HG03196 (cell line): Measurements from ENCODE around the gene OR6J1.
"Not testable (repeated sequence)": the region's sequence is repeated elsewhere in the genome, so short reads cannot be mapped to it uniquely, and the experiment has no call there.

Experiments
- ATAC-seq: cut with Tn5 transposase; IDR thresholded peaks from one replicate; pipeline ENCODE4 v1.9.1; 2021; ENCODE audit not compliant: unreplicated experiment

Gene OR6J1

GRCh38 chr14:22651586-22651985, 7.4 kb upstream of the OR6J1 start:
- no peak for ATAC-seq

DNA sequence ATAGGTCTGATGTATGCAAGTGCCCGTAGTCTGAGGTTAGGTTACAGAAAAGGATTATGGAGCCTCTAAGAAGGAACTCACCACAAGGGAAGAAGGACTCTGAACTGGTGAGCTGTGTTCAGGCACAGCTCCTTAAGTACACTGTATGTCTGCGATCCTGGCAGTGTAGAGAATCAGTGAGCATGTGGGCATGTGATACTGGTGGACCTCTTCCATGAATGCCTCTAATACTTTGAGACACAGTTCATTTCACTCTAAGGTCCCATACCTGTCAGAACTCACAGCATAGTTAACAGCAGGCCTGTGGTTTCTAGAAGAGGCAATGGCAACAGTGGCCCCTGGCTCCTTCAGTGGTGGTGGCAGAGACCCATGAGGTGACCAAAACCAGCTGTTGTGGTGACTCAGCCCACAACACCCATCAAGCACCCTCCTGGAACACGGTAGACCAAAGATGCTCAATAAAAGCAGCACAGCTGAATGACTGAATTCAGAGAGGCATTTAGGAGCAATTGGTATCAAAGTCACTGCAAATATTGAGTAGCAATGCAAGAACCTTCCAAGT, 6.9 kb upstream of the OR6J1 start:
- no peak for ATAC-seq

DNA sequence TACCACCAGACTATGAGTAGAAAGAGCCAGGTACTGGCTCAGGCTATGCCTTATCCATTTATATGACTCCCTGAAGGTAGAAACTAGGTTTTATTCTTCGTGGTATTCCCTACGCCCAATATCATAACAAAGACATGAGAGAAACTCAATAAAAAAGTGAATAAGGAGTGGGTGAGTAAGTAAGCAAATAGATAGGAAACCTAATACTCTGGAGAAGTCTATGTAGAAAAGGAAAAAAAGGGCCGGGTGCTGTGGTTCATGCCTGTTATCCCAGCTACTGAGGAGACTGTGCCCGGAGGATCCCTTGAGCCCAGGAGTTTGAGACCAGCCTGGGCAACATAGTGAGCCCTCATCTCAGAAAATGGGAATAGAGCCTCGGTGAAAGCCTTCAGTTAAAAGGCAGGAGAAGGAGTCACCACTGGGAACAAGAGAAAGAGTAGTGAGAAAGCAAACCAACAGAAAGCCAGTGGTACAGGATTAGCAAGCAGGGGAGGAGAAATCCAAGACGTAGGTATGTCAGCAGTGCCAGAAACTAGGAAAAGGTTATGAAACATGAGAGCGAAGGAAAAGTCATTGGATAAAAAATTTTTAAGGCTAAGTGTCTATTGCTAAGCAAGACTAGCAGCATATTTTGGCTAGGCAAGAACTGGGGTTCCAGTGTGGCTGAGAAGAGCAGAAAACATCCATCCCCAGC, 6.0 kb upstream of the OR6J1 start:
- ATAC-seq = no peak

- no peak for ATAC-seq
Observed at GRCh38 chr14:22648506-22648905, 4.4 kb upstream of the OR6J1 start.

- no peak for ATAC-seq
Observed at GRCh38 chr14:22646570-22647254, 2.6 kb upstream of the OR6J1 start.

DNA sequence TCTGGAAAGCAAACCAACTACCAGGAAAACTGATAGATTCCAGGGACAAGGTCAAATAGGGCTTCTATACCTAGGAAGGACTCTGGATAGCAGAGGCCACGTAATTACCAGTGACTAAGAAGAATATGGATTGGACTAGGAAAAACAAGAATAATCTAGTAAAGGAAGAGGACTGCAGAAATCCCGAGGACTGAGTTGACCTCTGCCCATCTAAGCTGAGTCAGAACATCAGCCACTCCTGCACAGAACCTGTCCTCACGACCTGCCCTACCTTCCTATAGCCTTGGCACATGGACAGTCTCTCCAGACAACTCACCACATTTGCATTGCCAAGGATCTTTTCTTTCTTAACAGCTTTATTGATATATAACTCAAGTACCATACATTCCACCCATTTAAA, 2.3 kb downstream of the OR6J1 start:
- no peak for ATAC-seq

GRCh38 chr14:22640192-22640591, 4.0 kb downstream of the OR6J1 start:
- no peak for ATAC-seq

DNA sequence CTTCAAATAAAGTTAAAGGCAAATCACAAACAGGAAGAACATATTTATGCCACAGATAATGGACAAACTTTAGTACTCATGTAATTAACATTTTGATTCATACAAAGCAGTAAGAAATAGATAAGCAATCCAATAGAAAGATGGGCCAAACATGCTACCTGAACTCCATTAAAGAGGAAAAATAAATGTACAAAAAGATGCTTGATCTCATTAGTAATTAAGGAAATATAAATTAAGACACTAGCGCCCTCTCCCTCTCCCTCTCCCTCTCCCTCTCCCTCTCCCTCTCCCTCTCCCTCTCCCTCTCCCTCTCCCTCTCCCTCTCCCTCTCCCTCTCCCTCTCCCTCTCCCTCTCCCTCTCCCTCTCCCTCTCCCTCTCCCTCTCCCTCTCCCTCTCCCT, 8.2 kb downstream of the OR6J1 start:
- ATAC-seq = not testable (repeated sequence)

GRCh38 chr14:22634233-22634900, 9.8 kb downstream of the OR6J1 start:
- no peak for ATAC-seq

GRCh38 chr14:22630486-22630885, 13.7 kb downstream of the OR6J1 start:
- no peak for ATAC-seq

DNA sequence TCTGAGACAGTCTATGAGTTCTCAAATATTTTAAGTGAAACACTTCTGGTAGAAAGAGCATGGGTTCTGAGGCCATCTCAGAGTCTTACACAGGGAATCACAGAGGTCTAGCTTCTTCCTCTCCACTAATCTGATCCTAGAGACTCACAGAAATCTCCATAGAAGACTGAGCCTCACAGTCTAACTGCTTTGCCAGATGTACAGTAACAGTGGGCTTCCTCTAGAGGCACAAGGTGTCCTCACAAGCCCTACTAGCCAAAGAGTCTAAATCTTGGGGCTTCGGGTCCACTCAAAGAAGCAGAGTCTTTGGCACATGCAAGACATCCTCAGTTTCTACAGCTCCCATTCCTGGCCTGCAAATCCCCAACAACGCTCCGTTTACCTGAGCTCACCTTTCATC, 14.1 kb downstream of the OR6J1 start:
- ATAC-seq = no peak

GRCh38 chr14:22629361-22629760, 14.8 kb downstream of the OR6J1 start:
- ATAC-seq = no peak

DNA sequence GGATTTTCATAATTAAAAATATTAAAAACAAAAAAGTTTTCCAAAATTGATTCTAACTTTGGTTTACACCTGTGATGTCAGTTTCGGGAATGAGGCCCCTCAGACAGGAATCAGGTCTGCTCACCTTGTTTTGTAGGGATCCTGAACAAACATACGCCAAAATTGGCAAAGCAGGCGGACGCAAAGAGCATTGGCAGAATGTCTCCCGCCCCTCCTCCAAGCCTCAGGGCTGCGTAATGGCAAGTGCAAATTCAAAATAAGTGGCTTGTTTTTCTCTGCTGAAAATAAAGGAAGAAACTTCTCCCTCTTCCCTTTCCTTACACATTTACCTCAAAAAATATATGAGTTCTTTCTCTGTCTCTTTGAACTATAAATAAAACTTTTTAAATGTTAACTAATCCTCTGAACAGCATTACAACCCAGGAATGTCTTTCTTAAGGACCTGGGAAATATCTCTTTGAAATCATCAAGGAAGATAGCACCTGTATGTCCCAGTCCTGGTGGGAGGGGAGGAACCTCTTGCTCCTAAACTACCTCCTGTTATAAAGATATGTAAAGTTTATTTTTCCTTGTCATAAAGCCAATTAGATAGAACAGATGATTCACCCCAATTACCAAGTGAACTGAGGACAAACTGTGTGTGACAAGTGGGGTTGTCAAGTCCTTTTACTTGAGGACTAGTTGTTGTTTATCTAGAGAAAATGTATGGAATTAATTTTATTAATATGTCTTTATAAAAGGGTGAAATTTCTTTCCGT, 16.5 kb downstream of the OR6J1 start:
- ATAC-seq = no peak

- no peak for ATAC-seq
Observed at GRCh38 chr14:22626590-22626989, 17.6 kb downstream of the OR6J1 start.

DNA sequence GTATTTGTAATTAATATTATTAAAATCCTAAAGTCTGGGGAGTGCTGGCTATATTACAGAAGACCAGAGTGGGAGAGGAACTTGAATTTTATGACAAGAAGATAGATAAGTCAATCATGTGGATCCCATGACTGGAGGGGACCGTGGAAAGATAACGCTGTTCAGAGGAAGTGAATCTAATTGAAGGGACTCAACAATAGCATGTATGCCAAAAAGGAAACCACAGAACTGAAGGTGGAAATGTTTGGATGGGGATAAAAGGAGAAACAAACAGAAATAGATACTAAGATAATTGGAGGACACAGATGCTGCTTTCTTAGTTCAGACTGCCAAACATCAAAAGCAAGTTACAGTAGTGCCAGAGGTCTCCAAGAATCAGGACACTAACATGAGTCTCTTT, 21.1 kb downstream of the OR6J1 start:
- no peak for ATAC-seq

DNA sequence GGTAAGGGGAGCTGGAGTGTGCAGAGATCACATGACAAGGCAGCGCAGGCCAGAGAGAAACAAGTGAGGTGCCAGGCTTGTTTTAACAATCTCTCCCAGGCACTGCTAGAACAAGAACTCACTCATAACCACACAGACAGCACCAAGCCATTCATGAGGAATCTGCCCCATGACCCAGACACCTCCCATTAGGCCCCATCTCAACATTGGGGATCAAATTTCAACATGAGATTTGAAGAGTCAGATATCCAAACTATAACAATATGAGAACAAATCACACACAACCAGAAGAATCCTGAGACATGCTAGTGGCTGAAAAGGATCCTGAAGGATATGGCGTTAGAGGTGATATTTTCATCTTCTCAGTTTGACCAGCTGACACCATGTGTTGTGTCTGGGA, 21.9 kb downstream of the OR6J1 start:
- ATAC-seq = no peak

GRCh38 chr14:22615765-22616164, 28.4 kb downstream of the OR6J1 start:
- ATAC-seq = not testable (repeated sequence)

DNA sequence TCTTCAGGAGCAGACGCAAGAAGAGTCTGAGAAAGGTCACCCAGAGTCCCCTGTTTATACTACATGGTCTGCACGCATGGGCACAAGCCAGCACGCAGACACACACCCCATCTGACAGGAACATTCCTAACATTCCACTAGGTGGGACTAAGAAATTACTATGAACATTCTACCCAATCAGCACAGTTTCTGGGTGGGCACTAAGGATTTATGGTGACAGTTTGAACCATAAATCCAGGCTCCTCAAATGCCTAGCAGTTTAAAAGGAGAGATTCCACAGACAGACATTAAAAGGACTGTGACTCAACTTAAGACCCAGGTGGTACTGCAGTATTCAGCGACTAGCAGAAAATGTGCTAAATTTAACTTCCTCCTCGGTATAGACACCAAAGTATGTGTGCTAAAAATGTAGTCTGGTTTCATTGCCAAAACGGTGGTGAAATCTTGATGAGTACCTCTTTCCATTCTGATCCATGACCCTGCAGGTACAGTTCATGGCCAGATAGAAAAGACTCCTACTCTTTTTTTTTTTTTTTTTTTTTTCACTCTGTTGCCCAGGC, 29.8 kb downstream of the OR6J1 start:
- ATAC-seq = no peak

DNA sequence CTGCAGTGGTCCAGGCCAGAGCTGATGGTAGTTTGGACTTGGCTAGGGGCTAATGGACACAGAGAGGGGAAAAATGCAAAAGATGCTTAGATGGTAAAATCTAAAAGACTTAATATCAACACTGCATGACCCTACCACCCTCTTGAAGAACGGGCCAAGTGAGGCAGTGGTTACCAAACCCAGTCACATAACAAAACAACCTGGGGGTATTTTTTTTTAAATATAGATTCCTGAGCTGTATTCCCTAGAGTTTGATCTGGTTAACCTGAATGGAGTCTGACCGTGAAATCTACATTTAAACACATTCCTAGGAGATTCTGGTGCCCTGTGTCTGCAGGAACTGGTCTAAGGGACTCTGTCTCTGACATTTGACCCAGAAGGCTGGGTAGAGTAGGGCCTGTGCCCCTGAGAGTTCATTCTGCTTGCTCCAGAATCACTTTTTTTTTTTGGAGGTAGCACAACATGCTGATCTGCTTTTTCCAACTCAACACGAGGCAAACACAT, 30.4 kb downstream of the OR6J1 start:
- ATAC-seq = no peak

- ATAC-seq = no peak
Observed at GRCh38 chr14:22613106-22613695, 31.0 kb downstream of the OR6J1 start.
